ENCODE results near the gene ELAVL4. TPM values are rescaled to one million over a fixed set of nuclear protein-coding genes. Genes with fewer than 3 reads are reported as not detected.

ELAVL4 gene
- total RNA-seq, 1 experiment from 2014 or later: not detected

GRCh38 chr1:50135716-50136115 is 27.0 kb downstream of the ELAVL4 start:
- POLR2A ChIA-PET: no interaction called here
- intact Hi-C loops (cut with micrococcal nuclease): no loop called here
- H3K9me2 ChIP-seq (ENCODE audit: insufficient read depth): no peaks in the 10 kb centered on the region
- peaks cover 31% of the 10 kb centered on the region for H3K27me3 ChIP-seq (ENCODE audit: insufficient read depth, low read length)
- RAD21 ChIA-PET (ENCODE audit: low non-redundant PET in 1 of 2, low total read pairs in 2 of 2, uncharacterized antibody in 2 of 2, unreplicated experiment in 2 of 2): no interaction called here
- ATAC-seq (no peak), DNase-seq (ENCODE audit: low read depth, low spot score) (no peak)
- H3K4me1 ChIP-seq (ENCODE audit: control insufficient read depth in 1 of 2, insufficient read depth in 2 of 2, low read length in 2 of 2): no peaks in the 10 kb centered on the region
- no peaks in the 10 kb centered on the region for H3K9me3 ChIP-seq (ENCODE audit: control insufficient read depth in 1 of 2, insufficient read depth in 1 of 2, low read depth in 1 of 2, low read length in 2 of 2)
- H3K79me2 ChIP-seq (ENCODE audit: insufficient read depth, low read length): no peaks in the 10 kb centered on the region
- H2AFZ ChIP-seq (ENCODE audit: low read depth, low read length, poor library complexity, severe bottlenecking): no peak overlapping the region
- H4K20me1 ChIP-seq (ENCODE audit: insufficient read depth): no peaks in the 10 kb centered on the region
- CTCF ChIA-PET: no interaction called here
- H3K9ac ChIP-seq (ENCODE audit: low read length): no peak overlapping the region
- TF ChIP-seq RAD21 (IDR thresholded peaks at IDR 0.05; ENCODE audit: low read depth) (no peak), ELF1 (IDR thresholded peaks at IDR 0.05; ENCODE audit: borderline replicate concordance, low read depth) (no peak), CEBPB (IDR thresholded peaks at IDR 0.05; ENCODE audit: low read depth) (no peak), ZBTB33 (IDR thresholded peaks at IDR 0.05; ENCODE audit: extremely low read depth, insufficient replicate concordance, low read length) (no peak), SIN3A (IDR thresholded peaks at IDR 0.05; ENCODE audit: low read depth) (no peak), CBX3 (IDR thresholded peaks at IDR 0.05; ENCODE audit: low read depth) (no peak), FOSL1 (IDR thresholded peaks at IDR 0.05; ENCODE audit: low read depth) (no peak), POLR2A (IDR thresholded peaks at IDR 0.05; ENCODE audit: borderline replicate concordance, extremely low read depth, insufficient read depth, insufficient read length) (no peak), POLR2AphosphoS5 (IDR thresholded peaks at IDR 0.05; ENCODE audit: low read depth, low read length) (no peak), ZNF274 (IDR thresholded peaks at IDR 0.05; ENCODE audit: low read depth, low read length) (no peak), REST (IDR thresholded peaks at IDR 0.05; ENCODE audit: low read depth) (no peak), MAX (IDR thresholded peaks at IDR 0.05) (no peak)
- no peak overlapping the region for H3K4me2 ChIP-seq (ENCODE audit: low read length)
- no peak overlapping the region for H3K4me3 ChIP-seq (replicated peaks in 1 of 2; ENCODE audit: low read depth in 1 of 2, low read length in 2 of 2)
- no peak overlapping the region for H3K27ac ChIP-seq (ENCODE audit: low read depth, low read length)
- BruUV-seq (replicated peaks): no TSS peak
- no peaks in the 10 kb centered on the region for H3K36me3 ChIP-seq (ENCODE audit: control insufficient read depth in 1 of 2, insufficient read depth in 2 of 2, low read length in 2 of 2)

Data from HCT116 (cell line).